ENCODE data around the gene TCIRG1.
A peak's percentile ranks its signal among the peaks of the same experiment; 100 is the strongest.

TCIRG1 gene

DNA sequence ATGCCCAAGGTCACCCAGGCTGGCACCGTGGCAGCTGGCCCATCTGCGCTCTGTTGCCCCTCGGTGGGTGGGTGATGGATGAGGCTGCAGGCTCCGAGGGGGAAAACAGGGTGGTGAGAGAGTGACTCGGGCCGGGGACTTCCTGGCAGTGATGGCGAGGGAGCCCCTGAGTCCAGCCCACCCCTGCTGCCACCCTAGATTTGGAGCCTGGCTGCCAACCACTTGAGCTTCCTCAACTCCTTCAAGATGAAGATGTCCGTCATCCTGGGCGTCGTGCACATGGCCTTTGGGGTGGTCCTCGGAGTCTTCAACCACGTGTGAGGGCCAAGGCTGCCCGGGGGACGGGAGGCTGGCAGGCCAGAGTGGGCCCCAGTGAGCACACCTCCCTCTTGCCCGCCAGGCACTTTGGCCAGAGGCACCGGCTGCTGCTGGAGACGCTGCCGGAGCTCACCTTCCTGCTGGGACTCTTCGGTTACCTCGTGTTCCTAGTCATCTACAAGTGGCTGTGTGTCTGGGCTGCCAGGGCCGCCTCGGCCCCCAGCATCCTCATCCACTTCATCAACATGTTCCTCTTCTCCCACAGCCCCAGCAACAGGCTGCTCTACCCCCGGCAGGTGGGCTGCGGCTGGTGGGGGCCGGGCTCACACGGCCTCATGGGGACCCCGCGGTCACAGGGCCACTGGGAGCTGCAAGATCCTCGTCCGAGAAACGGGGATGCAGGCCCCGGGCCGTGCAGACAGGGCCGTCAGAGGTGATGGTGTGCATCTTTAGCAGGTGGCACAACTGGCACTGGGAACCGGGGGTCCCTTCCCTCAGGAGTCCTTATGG, 10.1 kb downstream of the TCIRG1 start:
- Mint-ChIP-seq H3K4me3 (no peak overlapping the region), H3K36me3 (peaks cover 82% of the 10 kb centered on the region), H3K27ac (no peak overlapping the region), H3K4me1 (no peaks in the 10 kb centered on the region), H3K9me3 (no peaks in the 10 kb centered on the region)
- ATAC-seq (no peak), DNase-seq (ENCODE audit: low spot score in 2 of 2) (no peak)

DNA sequence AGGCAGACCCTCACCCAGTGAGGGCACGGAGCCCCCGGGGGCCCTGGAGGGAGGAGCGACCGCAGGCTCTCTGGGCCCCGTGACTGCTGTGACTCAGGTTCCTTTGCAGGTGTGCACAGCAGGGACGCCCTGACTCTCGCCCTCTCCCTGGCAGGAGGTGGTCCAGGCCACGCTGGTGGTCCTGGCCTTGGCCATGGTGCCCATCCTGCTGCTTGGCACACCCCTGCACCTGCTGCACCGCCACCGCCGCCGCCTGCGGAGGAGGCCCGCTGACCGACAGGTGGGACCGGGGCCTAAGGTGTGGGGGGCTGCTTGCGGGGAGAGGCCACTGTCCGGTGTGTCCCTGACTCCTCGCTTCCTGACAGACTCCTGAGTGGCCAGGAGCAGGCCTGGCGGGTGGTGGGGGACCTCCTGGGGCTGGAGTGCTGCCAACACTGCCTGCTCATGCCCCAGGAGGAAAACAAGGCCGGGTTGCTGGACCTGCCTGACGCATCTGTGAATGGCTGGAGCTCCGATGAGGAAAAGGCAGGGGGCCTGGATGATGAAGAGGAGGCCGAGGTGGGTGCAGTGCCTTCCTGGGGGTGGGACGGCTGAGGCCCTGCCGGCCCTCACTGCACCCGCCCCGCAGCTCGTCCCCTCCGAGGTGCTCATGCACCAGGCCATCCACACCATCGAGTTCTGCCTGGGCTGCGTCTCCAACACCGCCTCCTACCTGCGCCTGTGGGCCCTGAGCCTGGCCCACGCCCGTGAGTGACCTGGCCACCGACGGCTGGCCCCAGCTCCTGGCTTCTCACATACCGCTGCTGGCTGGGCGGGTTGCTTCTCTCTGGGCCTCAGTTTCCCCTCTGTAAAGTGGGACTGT, 10.9 kb downstream of the TCIRG1 start:
- ATAC-seq (no peak), DNase-seq (ENCODE audit: low spot score in 2 of 2) (no peak)
- Mint-ChIP-seq H3K9me3 (no peaks in the 10 kb centered on the region), H3K4me1 (no peaks in the 10 kb centered on the region), H3K27ac (no peak overlapping the region), H3K36me3 (peaks cover 82% of the 10 kb centered on the region), H3K4me3 (no peak overlapping the region)

DNA sequence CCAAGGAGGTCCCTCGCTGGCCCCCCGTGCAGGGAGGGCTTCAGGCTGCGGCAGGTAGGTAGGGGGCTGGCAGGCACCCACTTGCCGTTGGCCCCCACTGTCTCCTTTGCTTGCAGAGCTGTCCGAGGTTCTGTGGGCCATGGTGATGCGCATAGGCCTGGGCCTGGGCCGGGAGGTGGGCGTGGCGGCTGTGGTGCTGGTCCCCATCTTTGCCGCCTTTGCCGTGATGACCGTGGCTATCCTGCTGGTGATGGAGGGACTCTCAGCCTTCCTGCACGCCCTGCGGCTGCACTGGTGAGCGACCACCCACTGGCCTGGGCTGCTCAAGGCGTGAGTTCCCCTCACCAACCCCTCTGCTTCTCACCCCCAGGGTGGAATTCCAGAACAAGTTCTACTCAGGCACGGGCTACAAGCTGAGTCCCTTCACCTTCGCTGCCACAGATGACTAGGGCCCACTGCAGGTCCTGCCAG, 11.6 kb downstream of the TCIRG1 start:
- ATAC-seq (no peak), DNase-seq (ENCODE audit: low spot score in 2 of 2) (no peak)
- H3K9me3 Mint-ChIP-seq: no peaks in the 10 kb centered on the region
- H3K27ac Mint-ChIP-seq: no peak overlapping the region
- peaks cover 77% of the 10 kb centered on the region for H3K36me3 Mint-ChIP-seq
- H3K4me3 Mint-ChIP-seq: no peak overlapping the region
- no peaks in the 10 kb centered on the region for H3K4me1 Mint-ChIP-seq

DNA sequence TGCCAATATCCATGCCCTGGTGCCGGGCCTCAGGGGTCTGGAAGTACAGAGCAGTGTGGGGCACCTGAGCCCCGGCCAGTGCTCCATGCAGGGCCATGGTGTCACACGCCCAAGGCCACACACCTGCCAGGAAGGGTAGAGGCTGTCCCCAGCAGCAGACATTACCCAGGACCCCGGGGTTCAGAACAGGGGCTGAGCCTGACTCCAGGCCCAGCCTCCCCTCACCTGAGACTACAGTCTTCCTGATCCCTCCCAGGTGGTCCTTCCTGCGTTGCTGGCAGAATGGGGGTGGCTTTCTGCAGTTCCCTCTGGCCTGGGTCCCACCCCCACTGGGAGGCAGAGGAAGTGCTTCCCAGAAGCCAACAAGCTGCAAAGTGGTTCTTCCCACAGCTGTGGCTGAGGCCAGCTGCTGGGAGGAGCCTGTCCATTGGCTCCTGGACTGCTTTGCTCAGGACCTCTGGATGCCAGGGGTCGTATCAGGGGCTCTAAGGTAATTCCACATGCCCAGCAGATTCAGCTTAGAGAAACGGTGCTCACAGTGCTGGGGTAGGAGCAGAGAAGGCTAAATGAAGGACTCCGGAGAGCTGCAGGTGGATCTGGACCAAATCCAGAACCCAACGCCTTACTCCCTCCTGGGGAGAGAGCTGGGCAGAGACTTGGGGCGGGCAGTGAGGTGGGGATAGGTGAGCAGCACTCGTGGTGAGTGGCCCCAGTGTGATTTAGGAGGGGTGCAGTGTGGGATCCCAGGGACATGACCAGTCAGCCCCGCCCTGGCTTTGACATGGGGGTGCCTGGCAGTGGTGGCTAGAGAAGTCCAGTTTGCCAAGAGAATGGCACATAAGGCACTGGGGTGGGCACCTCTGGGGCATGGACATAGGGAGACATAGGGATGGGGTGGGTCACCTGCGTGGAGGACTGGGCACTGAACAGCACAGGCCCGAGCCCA, 12.6 kb downstream of the TCIRG1 start:
- ATAC-seq: no peak
- no peaks in the 10 kb centered on the region for H3K4me1 Mint-ChIP-seq
- peaks cover 67% of the 10 kb centered on the region for H3K36me3 Mint-ChIP-seq

DNA sequence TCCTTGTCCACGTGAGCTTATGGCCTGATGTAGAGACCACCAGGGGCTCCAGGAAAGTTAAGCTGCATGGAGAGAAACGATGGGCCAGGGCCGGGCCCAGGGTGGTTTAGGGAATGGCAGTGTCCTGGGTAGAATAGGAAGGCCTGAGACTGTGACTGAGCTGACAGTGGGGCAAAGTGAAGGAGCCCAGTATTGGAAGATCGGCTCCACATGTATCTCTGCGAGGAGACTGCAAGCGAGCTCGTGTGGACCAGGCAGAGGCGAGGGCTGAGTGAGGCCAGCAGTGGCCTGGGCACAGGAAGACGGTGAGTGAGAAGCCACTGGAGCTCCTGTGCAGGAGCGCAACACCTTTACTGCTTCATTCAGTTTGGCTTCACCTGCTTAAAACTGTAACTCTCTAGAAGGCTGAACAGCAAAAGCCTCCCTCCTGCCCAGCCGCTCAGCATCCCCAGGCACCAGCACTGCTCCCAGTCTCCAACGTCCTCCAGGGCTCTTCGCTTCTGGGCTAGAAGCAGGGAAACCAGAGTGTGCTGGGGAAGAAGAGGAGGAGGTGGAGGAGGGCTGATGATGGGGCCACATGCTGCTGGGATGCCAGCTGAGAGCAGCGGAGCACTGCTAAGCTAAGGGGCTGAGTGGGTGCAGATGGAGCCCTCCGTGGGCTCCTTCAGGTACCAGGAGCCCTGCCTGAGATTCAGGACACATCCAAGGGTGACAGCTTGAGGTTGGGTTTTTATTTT, 13.5 kb downstream of the TCIRG1 start:
- H3K36me3 Mint-ChIP-seq: peaks cover 58% of the 10 kb centered on the region
- DNase-seq (ENCODE audit: low spot score in 2 of 2): no peak
- H3K9me3 Mint-ChIP-seq: no peaks in the 10 kb centered on the region
- H3K4me1 Mint-ChIP-seq: no peaks in the 10 kb centered on the region
- H3K4me3 Mint-ChIP-seq: no peak overlapping the region
- ATAC-seq: no peak
- peak overlapping the region; percentile 66 for H3K27ac Mint-ChIP-seq

More for the DNA sequence above, 12.6 kb downstream of the TCIRG1 start:
- DNase-seq (ENCODE audit: low spot score in 2 of 2): no peak
- peak overlapping the region; percentile 66 for H3K27ac Mint-ChIP-seq
- H3K4me3 Mint-ChIP-seq: no peak overlapping the region
- no peaks in the 10 kb centered on the region for H3K9me3 Mint-ChIP-seq

DNA sequence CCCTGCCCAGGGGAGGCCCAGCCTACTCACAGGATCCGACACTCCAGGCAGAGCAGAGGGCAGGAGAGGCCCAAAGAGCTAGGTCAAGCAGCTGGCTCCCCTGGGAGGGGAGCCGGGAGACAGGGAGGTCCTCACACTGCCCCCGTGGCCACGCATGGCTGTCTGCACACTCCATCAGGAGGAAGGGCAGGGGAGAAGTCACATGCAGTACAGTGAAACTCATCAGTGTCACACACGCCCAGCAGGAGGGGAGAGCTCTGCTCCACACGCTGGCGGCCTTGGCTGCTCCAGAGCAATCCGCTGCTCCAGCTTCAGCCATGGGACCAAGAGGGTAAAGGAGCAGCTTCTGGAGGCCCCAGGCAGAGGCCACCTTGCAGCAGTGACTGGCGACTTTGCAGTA, 14.3 kb downstream of the TCIRG1 start:
- ATAC-seq (no peak), DNase-seq (ENCODE audit: low spot score in 2 of 2) (no peak)
- Mint-ChIP-seq H3K9me3 (no peaks in the 10 kb centered on the region), H3K4me3 (no peak overlapping the region), H3K27ac (peak overlapping the region; percentile 80), H3K36me3 (peaks cover 50% of the 10 kb centered on the region), H3K4me1 (no peaks in the 10 kb centered on the region)

DNA sequence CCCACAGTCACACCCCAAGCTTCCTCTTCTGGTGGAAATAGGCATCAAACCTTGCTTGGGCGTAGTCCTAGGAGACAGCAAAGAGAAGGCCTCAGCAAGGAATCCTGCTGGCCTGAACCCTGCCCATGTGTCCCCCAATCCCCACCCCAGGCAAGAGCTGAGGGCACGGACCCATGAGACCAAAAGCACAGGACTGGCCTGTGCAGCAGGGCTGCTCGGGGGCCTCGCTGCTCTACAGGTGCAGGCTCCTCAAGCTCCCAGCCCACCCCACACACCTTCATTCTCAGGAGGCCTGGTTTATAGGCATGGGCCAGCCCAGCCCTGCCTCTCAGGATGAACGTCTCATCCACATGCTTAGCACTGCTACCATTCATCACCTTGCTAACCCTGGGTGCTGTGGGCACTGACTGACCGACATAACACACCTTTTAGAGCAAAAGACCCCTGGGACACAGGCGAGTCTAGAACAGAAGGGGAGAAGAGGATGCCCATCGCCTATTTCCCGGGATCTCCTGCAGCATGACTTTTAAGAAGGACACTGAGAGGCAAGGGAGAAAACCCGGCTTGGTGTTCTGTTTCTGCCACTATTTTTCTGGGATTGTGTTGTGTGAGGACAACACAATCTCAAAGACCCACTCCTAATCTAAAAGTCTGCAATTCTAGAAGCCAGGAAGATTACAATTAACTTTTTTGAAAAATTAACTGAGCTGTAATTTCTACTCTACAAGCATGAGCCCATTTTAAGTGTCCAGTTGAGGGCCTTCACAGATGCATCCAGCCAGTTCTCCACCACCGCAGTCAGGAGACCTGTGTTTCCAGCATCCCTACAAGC, 15.4 kb downstream of the TCIRG1 start:
- no peaks in the 10 kb centered on the region for H3K9me3 Mint-ChIP-seq
- no peak overlapping the region for H3K4me3 Mint-ChIP-seq
- H3K36me3 Mint-ChIP-seq: peaks cover 39% of the 10 kb centered on the region
- H3K4me1 Mint-ChIP-seq: no peaks in the 10 kb centered on the region
- peak; percentile 26 for ATAC-seq
- DNase-seq (ENCODE audit: low spot score in 2 of 2): no peak
- peak overlapping the region; percentile 80 for H3K27ac Mint-ChIP-seq

DNA sequence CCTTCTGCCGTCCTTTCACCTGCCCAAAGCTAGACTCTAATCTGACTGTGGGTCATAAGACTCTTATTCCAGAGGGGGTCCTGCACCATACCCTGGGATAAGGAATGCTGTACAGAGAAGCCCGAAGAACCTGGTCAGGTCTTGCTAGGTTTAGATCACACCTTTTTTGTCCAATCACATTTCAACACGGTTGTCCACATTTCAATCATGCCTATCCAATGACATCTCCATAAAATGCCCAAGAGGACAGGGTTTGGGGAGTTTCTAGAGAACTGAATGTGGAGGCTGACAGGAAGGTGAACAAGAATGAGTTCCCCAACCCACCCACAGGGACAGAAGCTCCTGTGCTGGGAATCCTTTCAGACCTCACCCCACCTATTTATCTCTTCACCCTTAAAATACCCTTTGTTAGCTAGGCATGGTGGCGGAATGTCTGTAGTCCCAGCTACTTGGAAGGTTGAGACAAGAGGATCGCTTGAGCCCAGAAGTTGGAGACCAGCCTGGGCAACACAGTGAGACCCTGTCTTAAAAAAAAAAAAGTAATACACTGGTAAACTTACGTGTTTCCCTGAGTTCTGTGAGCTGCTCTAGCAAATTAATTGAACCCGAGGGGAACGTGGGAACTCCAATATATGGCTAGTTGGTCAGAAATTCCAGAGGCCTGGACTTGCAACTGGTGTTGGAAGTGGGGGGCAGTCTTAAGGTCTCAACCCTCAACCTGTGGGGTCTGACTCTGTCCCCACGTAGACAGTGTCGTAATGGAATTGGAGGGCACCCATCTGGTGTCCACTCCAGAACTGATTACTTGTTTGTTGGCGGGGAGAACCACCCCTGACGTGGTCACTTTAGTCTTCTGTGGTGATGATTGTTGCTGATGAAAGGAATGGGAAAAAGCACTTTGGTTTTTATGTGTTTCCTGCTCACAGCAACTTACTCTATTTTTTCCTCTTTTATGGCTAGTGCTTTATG, 17.8 kb downstream of the TCIRG1 start:
- H3K9me3 Mint-ChIP-seq: no peaks in the 10 kb centered on the region
- H3K4me1 Mint-ChIP-seq: no peaks in the 10 kb centered on the region
- ATAC-seq (no peak), DNase-seq (ENCODE audit: low spot score in 2 of 2) (no peak)
- H3K27ac Mint-ChIP-seq: peak overlapping the region; percentile 37
- H3K36me3 Mint-ChIP-seq: peaks cover 20% of the 10 kb centered on the region
- no peak overlapping the region for H3K4me3 Mint-ChIP-seq

DNA sequence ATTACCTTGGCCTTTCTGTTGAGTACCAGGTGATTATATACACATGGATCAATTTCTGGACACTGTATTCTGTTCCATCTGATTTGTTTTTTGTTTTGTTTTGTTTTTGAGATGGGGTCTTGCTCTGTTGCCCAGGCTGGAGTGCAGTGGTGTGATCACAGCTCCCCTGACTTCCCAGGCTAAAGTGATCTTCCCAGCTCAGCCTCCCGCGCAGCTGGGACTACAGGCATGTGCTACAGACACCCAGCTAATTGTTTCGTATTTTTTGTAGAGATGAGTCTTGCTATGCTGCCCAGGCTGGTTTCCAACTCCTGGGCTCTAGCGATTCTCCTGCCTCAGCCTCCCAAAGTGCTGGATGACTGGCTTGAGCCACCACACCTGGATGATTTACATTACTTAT, 19.0 kb downstream of the TCIRG1 start:
- Mint-ChIP-seq H3K36me3 (peaks cover 13% of the 10 kb centered on the region), H3K4me1 (no peaks in the 10 kb centered on the region), H3K27ac (no peak overlapping the region), H3K9me3 (no peaks in the 10 kb centered on the region), H3K4me3 (no peak overlapping the region)
- ATAC-seq: no peak
- DNase-seq (ENCODE audit: low spot score in 2 of 2): no peak

DNA sequence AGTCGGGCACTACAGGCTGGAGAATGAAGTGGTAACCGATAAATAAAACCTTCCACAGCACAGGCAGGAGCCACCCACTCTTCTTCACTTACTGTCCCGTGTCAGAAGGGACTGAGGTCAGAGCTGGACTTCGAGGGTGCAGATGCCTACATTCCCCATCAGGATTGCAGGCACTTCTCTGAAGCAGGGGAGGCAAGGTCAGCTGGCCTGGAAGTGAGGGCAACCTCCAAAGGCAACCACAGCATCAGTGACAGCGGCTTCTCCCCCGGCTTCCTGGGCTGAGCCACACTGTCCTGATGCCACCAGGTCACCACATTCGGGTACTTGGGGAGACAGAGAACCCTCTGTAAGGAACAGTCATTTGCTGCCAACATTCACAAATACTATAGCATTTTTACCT, 22.7 kb downstream of the TCIRG1 start:
- peaks cover 15% of the 10 kb centered on the region for H3K36me3 Mint-ChIP-seq
- no peaks in the 10 kb centered on the region for H3K4me1 Mint-ChIP-seq
- no peak overlapping the region for H3K4me3 Mint-ChIP-seq
- H3K27ac Mint-ChIP-seq: no peak overlapping the region
- DNase-seq (ENCODE audit: low spot score in 2 of 2): no peak
- ATAC-seq: no peak
- H3K9me3 Mint-ChIP-seq: no peaks in the 10 kb centered on the region

DNA sequence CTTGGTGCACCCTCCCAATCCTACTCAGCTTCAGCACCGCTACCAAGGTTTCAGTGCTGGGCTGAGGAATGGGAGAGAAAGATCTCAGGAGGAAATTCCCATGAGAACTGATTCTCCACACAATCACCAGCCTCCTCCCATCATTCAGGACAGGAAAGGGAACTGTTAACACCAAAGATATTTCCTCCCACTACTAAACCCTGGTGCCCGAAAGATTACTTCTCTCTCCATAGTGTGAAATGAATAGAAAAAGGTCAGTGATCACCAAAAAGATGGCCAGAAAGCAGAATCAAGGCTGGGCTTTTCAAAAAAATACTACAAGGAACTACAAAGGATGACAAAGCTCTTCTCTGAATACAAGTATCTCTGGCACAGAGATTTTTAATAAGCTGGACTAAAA, 26.1 kb downstream of the TCIRG1 start:
- Mint-ChIP-seq H3K9me3 (no peaks in the 10 kb centered on the region), H3K27ac (peak overlapping the region; percentile 81), H3K4me1 (no peaks in the 10 kb centered on the region), H3K36me3 (peaks cover 26% of the 10 kb centered on the region), H3K4me3 (no peak overlapping the region)
- DNase-seq (ENCODE audit: low spot score in 2 of 2) (no peak), ATAC-seq (no peak)

DNA sequence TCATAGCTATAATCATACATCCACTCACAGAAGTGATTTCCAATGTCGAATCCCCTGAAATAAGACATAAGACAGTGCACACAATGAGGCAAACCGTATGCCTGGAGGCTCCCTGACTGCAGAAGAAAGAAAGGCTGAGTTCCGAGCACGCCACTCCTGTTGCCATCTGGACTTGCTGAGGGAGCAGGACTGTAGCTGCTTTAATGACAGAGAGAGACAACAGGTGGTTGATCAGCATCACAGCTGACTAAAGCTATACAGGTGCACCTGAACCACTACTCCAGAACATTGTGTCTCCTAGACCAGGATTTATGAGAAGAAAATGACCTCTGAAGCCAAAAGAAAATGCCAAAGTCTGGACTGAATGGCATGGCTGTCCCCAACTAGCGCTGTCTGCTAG, 27.0 kb downstream of the TCIRG1 start:
- no peak for DNase-seq (ENCODE audit: low spot score in 2 of 2)
- no peak overlapping the region for H3K27ac Mint-ChIP-seq
- ATAC-seq: no peak
- H3K9me3 Mint-ChIP-seq: no peaks in the 10 kb centered on the region
- no peaks in the 10 kb centered on the region for H3K4me1 Mint-ChIP-seq
- H3K36me3 Mint-ChIP-seq: peaks cover 26% of the 10 kb centered on the region
- H3K4me3 Mint-ChIP-seq: no peak overlapping the region

DNA sequence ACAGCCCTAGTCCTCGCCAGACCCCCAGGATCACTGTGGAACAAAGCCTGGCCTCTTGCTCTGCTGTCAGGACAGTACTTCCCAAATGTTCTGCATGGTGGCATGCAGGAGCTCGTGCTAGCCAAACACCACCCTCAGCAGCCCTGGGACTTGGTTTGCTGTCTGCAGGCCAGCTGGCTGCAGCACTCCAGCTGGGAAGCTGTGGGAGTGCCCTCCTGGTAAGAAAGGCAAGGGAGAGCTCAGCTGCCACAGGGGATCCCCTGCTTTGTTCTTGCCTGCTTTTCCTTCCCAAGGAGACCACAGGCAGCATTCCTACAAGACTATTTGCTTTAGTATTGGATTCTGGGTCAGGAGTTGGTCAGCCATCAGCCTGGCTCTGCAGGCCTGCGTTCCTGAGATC, 27.9 kb downstream of the TCIRG1 start:
- no peak for ATAC-seq
- Mint-ChIP-seq H3K27ac (no peak overlapping the region), H3K9me3 (no peaks in the 10 kb centered on the region), H3K4me3 (no peak overlapping the region), H3K4me1 (no peaks in the 10 kb centered on the region), H3K36me3 (peaks cover 26% of the 10 kb centered on the region)
- no peak for DNase-seq (ENCODE audit: low spot score in 2 of 2)
